Duodenal mucosa (tissue), 2 donors: ENCODE results near the gene SFXN3.
"Not testable (repeated sequence)": the region's sequence is repeated elsewhere in the genome, so short reads cannot be mapped to it uniquely, and the experiment has no call there.

Experiments used
- H3K27ac ChIP-seq: one replicate; pipeline ENCODE4 v1.7.0; 2013; ENCODE audit warnings: low read depth, low read length
- H3K27me3 ChIP-seq, 2 donors: one replicate each; pipeline ENCODE4 v1.7.0; 2013; ENCODE audit warnings: low read length in 2 of 2, control low read depth in 1 of 2; ENCODE audit not compliant: insufficient read depth in 2 of 2, control insufficient read depth in 1 of 2
- H3K36me3 ChIP-seq, 2 donors: one replicate each; pipeline ENCODE4 v1.7.0; 2013; ENCODE audit warnings: low read length in 2 of 2, control low read depth in 1 of 2; ENCODE audit not compliant: insufficient read depth in 2 of 2, control insufficient read depth in 1 of 2
- H3K4me1 ChIP-seq, 2 donors: one replicate each; pipeline ENCODE4 v1.7.0; 2013; ENCODE audit warnings: low read length in 2 of 2, control low read depth in 1 of 2; ENCODE audit not compliant: insufficient read depth in 2 of 2, control insufficient read depth in 1 of 2
- H3K4me3 ChIP-seq, 2 donors: one replicate each; pipeline ENCODE4 v1.7.0; 2013; ENCODE audit warnings: low read length in 2 of 2, low read depth in 1 of 2
- H3K9ac ChIP-seq, 2 donors: one replicate each; pipeline ENCODE4 v1.7.0; 2013; ENCODE audit warnings: low read length in 2 of 2, low read depth in 1 of 2
- H3K9me3 ChIP-seq, 2 donors: one replicate each; pipeline ENCODE4 v1.7.0; 2013; ENCODE audit warnings: low read length in 2 of 2, control low read depth in 1 of 2; ENCODE audit not compliant: control insufficient read depth in 1 of 2

The SFXN3 gene

DNA sequence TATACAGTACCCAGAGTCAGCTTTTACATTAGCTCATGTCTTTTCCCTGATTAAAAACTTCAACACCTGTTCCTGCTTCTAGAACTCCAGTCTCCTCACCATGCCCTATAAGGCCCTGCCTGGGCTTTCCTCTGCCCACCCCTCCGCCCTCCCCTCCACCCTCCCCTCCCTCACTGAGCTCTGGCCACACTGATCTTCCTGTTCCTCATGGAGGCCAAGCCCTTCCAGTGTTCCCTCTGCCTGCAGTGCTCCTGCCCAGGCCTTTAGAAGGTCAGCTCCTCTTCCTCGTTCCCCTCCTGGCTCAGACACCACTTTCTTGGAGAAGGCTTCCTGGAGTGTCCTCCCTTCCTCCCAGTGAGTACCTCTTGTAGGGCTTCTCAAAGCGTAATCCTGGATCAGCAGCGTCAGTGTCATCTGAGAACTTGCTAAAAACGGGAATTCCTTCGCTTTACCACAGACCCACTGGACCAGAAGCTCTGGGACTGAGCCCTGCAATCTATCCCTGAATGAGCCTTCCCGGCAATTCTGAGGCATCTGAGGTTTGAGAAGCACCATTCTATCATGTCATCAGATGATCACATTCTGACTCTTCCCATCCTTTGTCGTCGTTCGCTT, 3.8 kb upstream of the SFXN3 start:
- Histone ChIP-seq H3K27ac (no peak overlapping the region), H3K4me1 (peaks cover 0 to 16% of the 10 kb centered on the region in 2 donors), H3K4me3 (no peak overlapping the region), H3K9ac (no peak overlapping the region), H3K36me3 (no peaks in the 10 kb centered on the region), H3K9me3 (no peaks in the 10 kb centered on the region), H3K27me3 (peaks cover 0 to 2% of the 10 kb centered on the region in 2 donors)

DNA sequence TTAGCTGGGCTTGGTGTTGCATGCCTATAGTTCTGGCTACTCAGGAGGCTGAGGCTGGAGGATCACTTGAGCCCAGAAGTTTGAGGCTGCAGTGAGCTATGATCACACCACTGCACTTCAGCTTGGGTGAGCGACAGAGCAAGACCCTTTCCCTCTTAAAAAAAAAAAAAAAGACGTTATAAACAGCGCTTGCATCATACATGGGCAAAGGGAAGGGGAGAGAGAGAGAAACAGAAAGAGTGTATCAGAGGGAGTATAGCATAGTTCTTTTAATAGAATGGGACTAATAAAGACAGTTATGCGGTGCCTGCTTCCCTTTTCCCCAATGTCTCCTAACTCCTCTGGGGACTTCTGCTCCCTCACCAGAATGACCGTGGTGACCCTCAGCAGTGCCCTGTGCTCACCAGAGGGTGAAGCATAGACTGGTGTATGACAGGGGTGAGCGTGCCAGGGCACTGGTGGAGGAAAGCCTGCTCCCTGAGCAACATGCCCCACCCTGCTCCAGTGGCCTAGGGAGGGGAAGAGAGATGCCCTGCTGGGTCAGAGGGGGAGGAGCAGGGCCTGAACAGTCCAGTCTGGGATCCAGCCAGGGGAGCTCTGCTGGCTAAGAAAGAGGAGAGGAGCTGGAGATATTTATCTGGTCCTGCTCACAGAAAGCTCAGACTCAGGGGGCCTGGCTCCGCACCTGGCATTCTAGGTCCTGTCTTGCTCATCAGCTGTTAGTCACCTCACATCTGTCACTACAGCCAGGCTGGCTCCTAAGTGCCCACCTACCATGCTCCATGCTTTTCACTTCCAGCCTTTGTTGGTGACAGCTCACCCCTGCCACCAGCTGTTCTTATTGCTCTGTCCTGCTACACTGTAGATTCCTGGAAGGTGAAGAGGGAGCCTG, 2.3 kb upstream of the SFXN3 start:
- Histone ChIP-seq H3K9me3 (no peaks in the 10 kb centered on the region), H3K27me3 (peaks cover 0 to 2% of the 10 kb centered on the region in 2 donors), H3K4me3 (no peak overlapping the region), H3K9ac (no peak overlapping the region), H3K4me1 (peaks cover 10 to 29% of the 10 kb centered on the region in 2 donors), H3K27ac (no peak overlapping the region), H3K36me3 (no peaks in the 10 kb centered on the region)

- peaks cover 0 to 2% of the 10 kb centered on the region in 2 donors for H3K36me3 ChIP-seq
- no peak overlapping the region for H3K4me3 ChIP-seq
- H3K9me3 ChIP-seq = no peaks in the 10 kb centered on the region
- H3K4me1 ChIP-seq = peaks cover 13 to 32% of the 10 kb centered on the region in 2 donors
- no peak overlapping the region for H3K27ac ChIP-seq
- H3K9ac ChIP-seq = peak overlapping the region in 1 of 2 donors; percentile 21
- H3K27me3 ChIP-seq = peaks cover 0 to 2% of the 10 kb centered on the region in 2 donors
Measured at GRCh38 chr10:101029520-101030295, 1.3 kb upstream of the SFXN3 start.

- Histone ChIP-seq H3K27ac (no peak overlapping the region), H3K9ac (peak overlapping the region; percentile 44 to 81), H3K9me3 (no peaks in the 10 kb centered on the region), H3K36me3 (peaks cover 9 to 11% of the 10 kb centered on the region in 2 donors), H3K27me3 (peaks cover 0 to 2% of the 10 kb centered on the region in 2 donors), H3K4me1 (peaks cover 21 to 41% of the 10 kb centered on the region in 2 donors), H3K4me3 (peak overlapping the region; percentile 69 to 84)
Measured at GRCh38 chr10:101030496-101031127, 422 bp upstream of the SFXN3 start.

DNA sequence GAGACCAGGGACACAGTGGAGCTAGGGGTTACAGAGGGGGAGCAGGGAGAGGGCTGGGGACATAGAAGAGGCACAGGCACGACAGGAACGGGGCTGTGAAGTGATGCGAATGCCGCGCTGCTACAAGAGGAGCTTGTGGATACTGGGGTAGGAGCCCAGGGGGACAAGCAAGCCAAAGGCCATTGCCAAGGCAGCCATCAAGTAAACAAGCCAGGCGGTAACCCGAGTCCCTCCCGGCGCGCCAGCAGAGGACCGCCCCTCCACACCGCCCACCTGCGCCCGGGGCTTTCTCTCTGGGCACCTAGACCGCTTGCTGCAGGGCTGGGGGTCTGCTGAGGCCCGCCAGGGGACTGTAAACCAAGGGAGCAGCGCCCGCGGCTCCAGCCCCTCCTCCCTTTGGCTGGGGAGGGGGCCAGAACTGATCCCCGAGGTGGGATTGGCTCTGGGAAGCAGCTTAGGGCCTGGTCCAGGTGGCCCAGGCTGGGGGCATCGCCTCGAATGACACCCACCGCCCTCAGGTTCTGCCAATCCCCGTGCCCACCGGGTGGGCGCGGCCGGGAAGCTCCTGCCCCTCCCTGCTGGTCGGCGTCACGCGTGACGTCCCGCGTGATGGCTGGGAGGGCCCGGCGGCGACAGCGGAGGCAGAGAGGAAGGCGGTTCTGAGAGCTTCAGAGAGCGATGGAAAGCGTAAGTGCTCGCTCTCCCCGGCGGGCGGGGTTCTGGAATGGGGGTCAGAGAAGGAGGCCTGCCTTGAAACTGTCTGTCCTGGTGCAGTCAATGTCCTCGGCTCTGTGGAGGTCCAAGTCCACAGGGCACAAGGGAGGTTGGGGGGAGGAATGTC, 982 bp downstream of the SFXN3 start:
- peak overlapping the region; percentile 97 for H3K27ac ChIP-seq
- peak overlapping the region; percentile 69 to 84 for H3K4me3 ChIP-seq
- H3K4me1 ChIP-seq = peaks cover 35 to 52% of the 10 kb centered on the region in 2 donors
- no peaks in the 10 kb centered on the region for H3K9me3 ChIP-seq
- peak overlapping the region; percentile 58 to 81 for H3K9ac ChIP-seq
- H3K36me3 ChIP-seq = peaks cover 22 to 25% of the 10 kb centered on the region in 2 donors
- H3K27me3 ChIP-seq = peaks cover 0 to 2% of the 10 kb centered on the region in 2 donors

DNA sequence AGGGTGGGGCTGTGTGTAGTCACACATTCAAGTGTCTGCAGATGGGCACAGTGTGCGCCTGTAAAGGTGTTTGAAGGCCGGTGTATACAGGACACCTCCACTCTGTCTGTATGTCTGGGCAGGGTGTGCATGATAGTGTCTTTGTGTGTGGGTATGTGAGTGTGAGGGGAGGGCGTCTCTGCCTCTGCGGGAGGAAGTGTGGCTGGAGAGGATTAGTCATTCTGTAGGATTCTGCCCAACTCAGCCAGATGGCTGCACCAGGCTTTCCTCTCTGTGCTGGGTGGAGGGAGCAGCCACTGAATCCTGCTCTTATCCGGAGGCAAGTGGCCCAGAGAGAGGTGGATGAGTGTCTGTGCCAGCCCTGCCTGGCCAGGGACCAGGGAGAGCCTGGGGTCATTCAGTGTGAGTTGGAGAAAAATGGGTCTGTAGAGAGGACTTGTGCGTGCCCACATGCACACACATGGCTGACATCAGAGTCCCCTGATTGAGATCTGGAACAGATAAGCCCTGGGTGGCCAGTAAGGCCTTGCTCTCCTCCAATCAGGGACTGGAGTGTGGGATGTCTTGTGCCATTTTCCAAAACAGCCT, 1.7 kb downstream of the SFXN3 start:
- Histone ChIP-seq H3K27me3 (peaks cover 0 to 2% of the 10 kb centered on the region in 2 donors), H3K27ac (peak overlapping the region; percentile 97), H3K4me1 (peaks cover 35 to 58% of the 10 kb centered on the region in 2 donors), H3K9ac (peak overlapping the region; percentile 58 to 81), H3K36me3 (peaks cover 28 to 32% of the 10 kb centered on the region in 2 donors), H3K4me3 (peak overlapping the region; percentile 69 to 84), H3K9me3 (no peaks in the 10 kb centered on the region)

GRCh38 chr10:101033276-101033675, 2.2 kb downstream of the SFXN3 start:
- peaks cover 34 to 38% of the 10 kb centered on the region in 2 donors for H3K36me3 ChIP-seq
- no peaks in the 10 kb centered on the region for H3K9me3 ChIP-seq
- H3K27me3 ChIP-seq = peaks cover 0 to 2% of the 10 kb centered on the region in 2 donors
- peak overlapping the region; percentile 58 to 81 for H3K9ac ChIP-seq
- H3K4me1 ChIP-seq = peaks cover 35 to 58% of the 10 kb centered on the region in 2 donors
- H3K4me3 ChIP-seq = peak overlapping the region; percentile 69 to 84
- H3K27ac ChIP-seq = peak overlapping the region; percentile 97

DNA sequence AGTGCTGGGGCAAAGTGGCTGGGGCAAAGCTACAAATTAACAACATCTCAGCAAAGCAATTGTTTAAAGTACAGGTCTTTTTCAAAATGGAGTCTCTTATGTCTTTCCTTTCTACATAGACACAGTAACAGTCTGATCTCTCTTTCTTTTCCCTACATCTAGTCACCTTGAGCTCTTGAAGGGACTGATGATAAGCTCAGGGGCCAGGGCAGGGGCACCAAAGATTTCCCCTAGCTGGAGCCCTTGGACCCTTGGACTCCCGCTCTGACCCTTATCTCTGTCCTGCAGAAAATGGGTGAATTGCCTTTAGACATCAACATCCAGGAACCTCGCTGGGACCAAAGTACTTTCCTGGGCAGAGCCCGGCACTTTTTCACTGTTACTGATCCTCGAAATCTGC, 3.4 kb downstream of the SFXN3 start:
- peaks cover 43 to 49% of the 10 kb centered on the region in 2 donors for H3K36me3 ChIP-seq
- not testable (repeated sequence) for H3K9ac ChIP-seq, H3K27me3 ChIP-seq, H3K9me3 ChIP-seq, H3K27ac ChIP-seq
- H3K4me3 ChIP-seq = peak overlapping the region; percentile 9 to 13
- H3K4me1 ChIP-seq = peaks cover 35 to 50% of the 10 kb centered on the region in 2 donors

GRCh38 chr10:101035314-101035713, 4.3 kb downstream of the SFXN3 start:
- Histone ChIP-seq H3K4me3 (no peak overlapping the region), H3K27me3 (no peaks in the 10 kb centered on the region), H3K9me3 (no peaks in the 10 kb centered on the region), H3K36me3 (peaks cover 47 to 56% of the 10 kb centered on the region in 2 donors), H3K4me1 (peaks cover 35 to 49% of the 10 kb centered on the region in 2 donors), H3K9ac (no peak overlapping the region), H3K27ac (no peak overlapping the region)
